GM21825 (cell line): ENCODE data around the gene ZNF282.
"Not testable (repeated sequence)": the region's sequence is repeated elsewhere in the genome, so short reads cannot be mapped to it uniquely, and the experiment has no call there.

Experiments
- ATAC-seq: cut with Tn5 transposase; IDR thresholded peaks from one replicate; pipeline ENCODE4 v1.9.1; 2021; ENCODE audit warnings: mild to moderate bottlenecking, moderate library complexity; ENCODE audit not compliant: unreplicated experiment

ZNF282 gene

GRCh38 chr7:149253665-149254064 is 58.3 kb downstream of the ZNF282 start:
- ATAC-seq: no peak

DNA sequence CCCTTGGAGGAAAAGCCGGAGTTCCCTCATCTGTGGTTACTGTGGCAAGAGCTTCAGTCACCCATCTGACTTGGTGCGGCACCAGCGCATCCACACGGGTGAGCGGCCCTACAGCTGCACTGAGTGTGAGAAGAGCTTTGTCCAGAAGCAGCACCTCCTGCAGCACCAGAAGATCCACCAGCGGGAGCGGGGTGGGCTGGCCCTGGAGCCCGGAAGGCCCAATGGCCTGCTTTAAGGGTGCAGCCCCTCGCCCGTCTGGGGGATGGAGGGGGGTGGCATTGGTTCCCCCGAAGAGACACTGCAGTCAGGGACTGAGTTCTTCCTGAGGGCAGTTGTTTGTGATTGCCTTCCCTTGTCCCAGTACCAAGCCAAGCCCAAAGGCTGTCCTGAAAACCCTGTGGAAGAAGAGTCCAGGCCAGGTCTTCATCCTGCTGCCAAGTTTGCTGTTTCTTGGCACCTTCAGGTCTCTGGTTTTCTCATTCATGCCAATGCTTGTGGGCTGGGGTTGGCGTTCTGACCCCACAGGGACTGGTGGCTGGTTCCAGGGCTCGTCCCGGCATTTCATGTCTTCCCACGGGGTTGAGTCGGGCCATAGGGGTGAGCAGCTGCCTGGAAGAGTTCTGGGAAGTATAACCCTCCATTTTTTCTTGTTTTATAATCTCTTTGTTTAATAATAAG is 59.0 kb downstream of the ZNF282 start:
- no peak for ATAC-seq

DNA sequence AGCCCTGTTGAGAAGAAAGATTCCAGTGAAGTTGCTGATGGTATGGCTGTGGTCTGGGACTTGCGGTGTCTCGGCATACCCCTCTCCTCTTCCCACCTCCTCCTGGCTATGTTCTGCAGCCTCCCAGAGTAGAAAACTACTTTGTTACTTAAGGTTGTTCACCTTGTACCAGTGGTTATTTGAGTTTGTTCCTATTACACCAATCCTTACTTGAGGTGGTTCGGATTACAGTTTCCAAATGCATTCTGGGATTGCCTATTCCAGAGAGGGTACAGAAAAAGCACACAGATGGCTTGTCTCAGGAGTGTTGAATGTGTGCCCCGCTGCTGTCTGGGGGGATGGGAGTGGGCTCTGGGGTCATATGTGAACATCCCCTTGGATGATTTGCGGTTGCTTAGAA is 59.8 kb downstream of the ZNF282 start:
- ATAC-seq: no peak

- ATAC-seq: no peak
Measured at GRCh38 chr7:149256568-149256967, 61.2 kb downstream of the ZNF282 start.

- ATAC-seq: no peak
Measured at GRCh38 chr7:149257146-149257545, 61.8 kb downstream of the ZNF282 start.

- ATAC-seq: peak; percentile 3
Measured at GRCh38 chr7:149261316-149261828, 66.0 kb downstream of the ZNF282 start.

- ATAC-seq: peak; percentile 85
Measured at GRCh38 chr7:149261829-149262617, 66.7 kb downstream of the ZNF282 start, which contains the start of gene ZNF783. ZNF783 (plus strand) TSS chr7:149262196; CDS start chr7:149262334, 138 bp downstream.

DNA sequence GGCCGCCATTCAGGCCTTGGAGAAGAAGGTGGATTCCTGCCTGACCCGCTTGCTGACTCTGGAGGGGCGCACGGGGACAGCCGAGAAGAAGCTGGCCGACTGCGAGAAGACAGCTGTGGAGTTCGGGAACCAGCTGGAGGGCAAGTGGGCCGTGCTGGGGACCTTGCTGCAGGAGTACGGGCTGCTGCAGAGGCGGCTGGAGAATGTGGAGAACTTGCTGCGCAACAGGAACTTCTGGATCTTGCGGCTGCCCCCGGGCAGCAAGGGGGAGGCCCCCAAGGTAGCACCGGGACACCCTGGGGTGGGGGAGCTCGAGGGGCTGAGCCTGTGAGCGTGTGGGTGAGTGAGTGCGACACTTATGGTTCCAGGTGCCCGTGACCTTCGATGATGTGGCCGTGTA is 71.1 kb downstream of the ZNF282 start:
- no peak for ATAC-seq

GRCh38 chr7:149267733-149268132 is 72.4 kb downstream of the ZNF282 start:
- no peak for ATAC-seq

DNA sequence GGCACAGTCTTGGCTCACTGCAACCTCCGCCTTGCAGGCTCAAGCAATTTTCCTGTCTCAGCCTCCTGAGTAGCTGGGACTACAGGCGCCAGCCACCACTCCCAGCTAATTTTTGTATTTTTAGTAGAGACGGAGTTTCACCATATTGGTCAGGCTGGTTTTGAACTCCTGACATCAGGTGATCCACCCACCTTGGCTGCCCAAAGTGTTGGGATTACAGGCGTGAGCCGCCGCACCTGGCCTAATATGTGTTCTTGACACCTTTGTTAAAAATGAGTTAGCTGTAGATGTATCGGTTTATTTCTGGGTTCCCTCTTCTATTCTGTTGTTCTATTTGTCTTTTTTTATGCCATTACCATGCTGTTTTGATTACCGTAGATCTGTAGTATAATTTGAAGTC is 79.1 kb downstream of the ZNF282 start:
- not testable (repeated sequence) for ATAC-seq
